ENCODE data around the gene FANCC. TPM values are rescaled to one million over a fixed set of nuclear protein-coding genes. Genes with fewer than 3 reads are reported as not detected.

The FANCC gene
- total and polyA plus RNA-seq, 2 of the 13 experiments (the other 11 are each of a cell fraction or from before 2014, with no cell fraction given), result 7.4 to 8.6 TPM

DNA sequence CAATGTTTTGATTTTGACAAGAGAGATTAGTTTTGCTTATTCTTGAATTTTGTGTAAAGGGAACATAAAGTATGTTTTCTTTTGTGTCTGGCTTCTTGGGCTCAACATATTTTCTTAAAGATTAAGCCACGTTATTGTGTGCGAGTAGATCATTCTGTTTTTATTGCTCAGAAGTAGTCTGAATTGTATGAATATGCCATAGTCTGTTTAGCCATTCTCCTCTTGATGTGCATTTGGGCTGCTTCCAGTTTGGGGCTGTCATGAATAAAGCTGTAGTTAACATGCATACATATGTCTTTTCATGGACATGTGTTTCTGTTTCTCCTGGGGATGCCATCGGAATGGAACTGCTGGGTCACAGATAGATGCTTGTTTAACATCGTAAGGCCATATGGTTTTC, 198.9 kb downstream of the FANCC start:
- no peak for TF ChIP-seq CC2D1A (CRISPR knock-in tag; IDR thresholded peaks at IDR 0.05)
- TF ChIP-seq, protein P1, sequence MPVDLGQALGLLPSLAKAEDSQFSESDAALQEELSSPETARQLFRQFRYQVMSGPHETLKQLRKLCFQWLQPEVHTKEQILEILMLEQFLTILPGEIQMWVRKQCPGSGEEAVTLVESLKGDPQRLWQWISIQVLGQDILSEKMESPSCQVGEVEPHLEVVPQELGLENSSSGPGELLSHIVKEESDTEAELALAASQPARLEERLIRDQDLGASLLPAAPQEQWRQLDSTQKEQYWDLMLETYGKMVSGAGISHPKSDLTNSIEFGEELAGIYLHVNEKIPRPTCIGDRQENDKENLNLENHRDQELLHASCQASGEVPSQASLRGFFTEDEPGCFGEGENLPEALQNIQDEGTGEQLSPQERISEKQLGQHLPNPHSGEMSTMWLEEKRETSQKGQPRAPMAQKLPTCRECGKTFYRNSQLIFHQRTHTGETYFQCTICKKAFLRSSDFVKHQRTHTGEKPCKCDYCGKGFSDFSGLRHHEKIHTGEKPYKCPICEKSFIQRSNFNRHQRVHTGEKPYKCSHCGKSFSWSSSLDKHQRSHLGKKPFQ (CRISPR knock-in tag; IDR thresholded peaks at IDR 0.05; ENCODE audit: insufficient replicate concordance), result no peak
- TF ChIP-seq ZNF136 (CRISPR knock-in tag; IDR thresholded peaks at IDR 0.05; ENCODE audit: low read depth), result no peak
- no peak for TF ChIP-seq ZNF251 (CRISPR knock-in tag; IDR thresholded peaks at IDR 0.05)
- TF ChIP-seq ZC3H4 (CRISPR knock-in tag; IDR thresholded peaks at IDR 0.05; ENCODE audit: borderline replicate concordance), result no peak
- TF ChIP-seq, protein P2, sequence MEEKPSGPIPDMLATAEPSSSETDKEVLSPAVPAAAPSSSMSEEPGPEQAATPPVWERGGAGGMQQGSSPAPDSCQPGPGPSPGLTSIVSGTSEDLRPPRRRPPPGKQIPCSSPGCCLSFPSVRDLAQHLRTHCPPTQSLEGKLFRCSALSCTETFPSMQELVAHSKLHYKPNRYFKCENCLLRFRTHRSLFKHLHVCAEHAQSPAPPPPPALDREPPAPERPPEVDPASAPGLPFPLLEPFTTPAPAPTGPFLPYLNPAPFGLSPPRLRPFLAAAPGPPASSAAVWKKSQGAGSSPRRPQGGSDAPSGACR (CRISPR knock-in tag; IDR thresholded peaks at IDR 0.05), result no peak
- no peak for TF ChIP-seq RAD21 (CRISPR knock-in tag; IDR thresholded peaks at IDR 0.05)
- POLR2A ChIA-PET, result interaction anchor here (1.0 kb wide), 1 partner anchor 9 kb away, joined by 3 read pairs; no protein-coding TSS in a partner anchor

More for the DNA sequence above, 198.9 kb downstream of the FANCC start:
- ATAC-seq (no peak), DNase-seq (ENCODE audit: low spot score) (no peak), FAIRE-seq (no peak)
- no peaks in the 10 kb centered on the region for H3K4me1 ChIP-seq (ENCODE audit: insufficient read depth, low read length)
- BruUV-seq (replicated peaks), result no TSS peak
- no peaks in the 10 kb centered on the region for H3K79me2 ChIP-seq (ENCODE audit: insufficient read depth, low read length)
- no peak overlapping the region for H3K9ac ChIP-seq (ENCODE audit: insufficient read depth, low read depth, low read length)
- peaks cover 0 to 1% of the 10 kb centered on the region in 2 experiments; a peak in 1 of 5 replicates for H3K36me3 ChIP-seq (replicated peaks in 1 of 2; ENCODE audit: control insufficient read depth in 1 of 2, insufficient read depth in 2 of 2, low read length in 2 of 2)
- no peak overlapping the region for H3K4me2 ChIP-seq (ENCODE audit: low read depth, low read length)
- no peaks in the 10 kb centered on the region for H3K9me3 ChIP-seq (ENCODE audit: low read length)
- CTCF ChIA-PET (ENCODE audit: low intra/inter-chr PET ratio, low total read pairs), result no interaction called here
- H2AFZ ChIP-seq (ENCODE audit: low read length), result no peak overlapping the region
- 96% methylated on average over 4 of the region's 4 CpGs for WGBS (ENCODE audit: low lambda C conversion rate)
- H3K27ac ChIP-seq (ENCODE audit: extremely low read length, insufficient read depth, low read length), result no peak overlapping the region
- intact Hi-C loops (cut with micrococcal nuclease; ENCODE audit: unreplicated experiment) (no loop called here), in situ Hi-C loops (cut with HindIII; ENCODE audit: extremely low pct_ligation_motif_present, low pct_unique_long_range_greater_than_20kb) (no loop called here)
- H4K20me1 ChIP-seq (ENCODE audit: insufficient read depth, low read length), result no peaks in the 10 kb centered on the region
- no peak overlapping the region for H3K4me3 ChIP-seq (replicated peaks in 1 of 3; ENCODE audit: insufficient read depth in 1 of 3, low read depth in 2 of 3, low read length in 3 of 3)
- no peaks in the 10 kb centered on the region for H3K27me3 ChIP-seq (ENCODE audit: control insufficient read depth in 1 of 2, insufficient read depth in 2 of 2, low read length in 2 of 2)
